Measurements from ENCODE around the gene GPATCH4. TPM values are rescaled to one million over a fixed set of nuclear protein-coding genes. Genes with fewer than 3 reads are reported as not detected.

The GPATCH4 gene
- total RNA-seq, 1 experiment from 2014 or later, result 84.2 TPM

DNA sequence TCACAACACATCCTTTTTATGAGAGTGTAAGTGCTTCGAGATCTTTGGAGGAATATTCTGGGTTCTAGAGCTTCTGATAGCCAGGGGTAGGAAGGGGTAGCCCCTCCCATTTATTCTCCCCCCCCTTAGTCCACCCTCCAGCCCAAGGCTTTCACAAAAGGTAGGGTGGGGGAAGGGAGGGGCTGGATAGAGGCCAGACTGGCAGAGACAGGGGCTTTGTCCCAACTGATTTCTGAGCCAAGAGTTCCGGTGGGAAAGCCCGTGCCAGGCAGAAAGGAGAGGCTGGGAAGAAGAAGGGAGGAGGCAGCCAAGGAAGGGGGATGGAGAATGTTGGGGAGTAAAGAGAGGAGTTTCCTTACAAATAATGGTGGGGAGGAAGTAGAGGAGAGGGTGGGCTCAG is 43.8 kb upstream of the GPATCH4 start:
- no peak for TF ChIP-seq EZH2 (IDR thresholded peaks at IDR 0.05; ENCODE audit: borderline replicate concordance, low read depth, low read length, poor library complexity, severe bottlenecking)
- TF ChIP-seq, protein P1, sequence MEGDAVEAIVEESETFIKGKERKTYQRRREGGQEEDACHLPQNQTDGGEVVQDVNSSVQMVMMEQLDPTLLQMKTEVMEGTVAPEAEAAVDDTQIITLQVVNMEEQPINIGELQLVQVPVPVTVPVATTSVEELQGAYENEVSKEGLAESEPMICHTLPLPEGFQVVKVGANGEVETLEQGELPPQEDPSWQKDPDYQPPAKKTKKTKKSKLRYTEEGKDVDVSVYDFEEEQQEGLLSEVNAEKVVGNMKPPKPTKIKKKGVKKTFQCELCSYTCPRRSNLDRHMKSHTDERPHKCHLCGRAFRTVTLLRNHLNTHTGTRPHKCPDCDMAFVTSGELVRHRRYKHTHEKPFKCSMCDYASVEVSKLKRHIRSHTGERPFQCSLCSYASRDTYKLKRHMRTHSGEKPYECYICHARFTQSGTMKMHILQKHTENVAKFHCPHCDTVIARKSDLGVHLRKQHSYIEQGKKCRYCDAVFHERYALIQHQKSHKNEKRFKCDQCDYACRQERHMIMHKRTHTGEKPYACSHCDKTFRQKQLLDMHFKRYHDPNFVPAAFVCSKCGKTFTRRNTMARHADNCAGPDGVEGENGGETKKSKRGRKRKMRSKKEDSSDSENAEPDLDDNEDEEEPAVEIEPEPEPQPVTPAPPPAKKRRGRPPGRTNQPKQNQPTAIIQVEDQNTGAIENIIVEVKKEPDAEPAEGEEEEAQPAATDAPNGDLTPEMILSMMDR (conservative IDR thresholded peaks at IDR 0.05; ENCODE audit: low read depth, low read length), result no peak
- POLR2A ChIA-PET (ENCODE audit: low non-redundant PET), result no interaction called here
- Histone ChIP-seq H3K27ac (ENCODE audit: low read depth, low read length, poor library complexity, severe bottlenecking) (no peak overlapping the region), H3K4me3 (ENCODE audit: low read depth, low read length, poor library complexity, severe bottlenecking) (no peak overlapping the region), H3K27me3 (replicated peaks; ENCODE audit: insufficient read depth, low read depth, low read length, poor library complexity) (peaks cover 100% of the 10 kb centered on the region), H3K9me3 (ENCODE audit: low read depth, low read length, poor library complexity, severe bottlenecking) (no peaks in the 10 kb centered on the region), H3K36me3 (ENCODE audit: insufficient read depth, low read length, poor library complexity, severe bottlenecking) (no peaks in the 10 kb centered on the region), H3K4me1 (ENCODE audit: insufficient read depth, low read length, poor library complexity, severe bottlenecking) (peaks cover 4% of the 10 kb centered on the region)
- CTCF ChIA-PET, result no interaction called here
- DNase-seq (ENCODE audit: low spot score), result no peak
- BruUV-seq (replicated peaks), result no TSS peak
- intact Hi-C loops (cut with micrococcal nuclease; ENCODE audit: unreplicated experiment), result no loop called here

DNA sequence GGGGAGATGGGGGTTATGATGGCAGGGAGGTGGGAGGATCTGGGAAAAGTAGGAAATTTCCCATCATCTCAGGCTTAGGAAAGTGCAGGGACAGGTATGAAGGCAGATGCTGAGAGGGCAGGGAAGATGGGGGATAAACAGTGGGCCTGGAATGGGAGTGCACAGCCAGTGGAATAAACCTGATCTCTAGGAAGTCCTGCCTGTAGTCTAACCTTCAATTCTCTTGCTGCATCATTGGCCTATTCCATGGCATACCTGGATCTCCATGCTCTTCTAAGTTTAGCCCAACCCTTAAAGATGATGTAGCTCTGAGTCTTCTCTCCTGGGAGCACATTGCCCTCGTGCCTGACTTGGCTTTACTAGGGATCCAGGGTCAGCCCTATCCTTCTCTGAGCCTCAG is 43.4 kb upstream of the GPATCH4 start:
- H3K4me1 ChIP-seq (ENCODE audit: insufficient read depth, low read length, poor library complexity, severe bottlenecking), result peaks cover 4% of the 10 kb centered on the region
- H3K27me3 ChIP-seq (replicated peaks; ENCODE audit: insufficient read depth, low read depth, low read length, poor library complexity), result peaks cover 100% of the 10 kb centered on the region
- TF ChIP-seq, protein P1 (conservative IDR thresholded peaks at IDR 0.05; ENCODE audit: low read depth, low read length), result no peak
- TF ChIP-seq EZH2 (IDR thresholded peaks at IDR 0.05; ENCODE audit: borderline replicate concordance, low read depth, low read length, poor library complexity, severe bottlenecking), result no peak
- H3K9me3 ChIP-seq (ENCODE audit: low read depth, low read length, poor library complexity, severe bottlenecking), result no peaks in the 10 kb centered on the region
- ChIA-PET POLR2A (ENCODE audit: low non-redundant PET) (no interaction called here), CTCF (interaction anchor here (0.5 kb wide), 1 partner anchor 247 kb away, joined by 4 read pairs; no protein-coding TSS in a partner anchor)
- DNase-seq (ENCODE audit: low spot score), result no peak
- BruUV-seq (replicated peaks), result no TSS peak
- no peak overlapping the region for H3K27ac ChIP-seq (ENCODE audit: low read depth, low read length, poor library complexity, severe bottlenecking)
- intact Hi-C loops (cut with micrococcal nuclease; ENCODE audit: unreplicated experiment), result no loop called here
- no peaks in the 10 kb centered on the region for H3K36me3 ChIP-seq (ENCODE audit: insufficient read depth, low read length, poor library complexity, severe bottlenecking)
- H3K4me3 ChIP-seq (ENCODE audit: low read depth, low read length, poor library complexity, severe bottlenecking), result no peak overlapping the region

DNA sequence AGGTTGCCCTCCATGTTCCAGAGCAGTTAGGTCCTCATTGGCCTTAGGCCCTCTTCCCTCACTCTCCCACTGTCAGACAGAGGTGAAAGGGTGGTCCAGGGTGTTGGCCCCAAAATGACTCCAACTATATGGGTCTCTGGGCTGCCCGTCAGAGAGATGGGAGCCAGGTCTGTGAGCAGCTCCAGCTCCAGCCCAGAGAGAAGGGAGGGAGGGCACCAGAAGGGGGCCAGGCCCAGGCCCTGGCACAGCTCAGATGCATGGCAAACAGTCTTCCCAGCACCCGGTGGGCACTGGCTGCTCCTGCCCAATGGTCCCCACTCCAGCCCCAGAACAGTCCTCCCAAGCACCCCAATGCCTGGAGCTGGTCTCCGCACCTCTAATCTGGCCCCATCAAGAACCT is 42.9 kb upstream of the GPATCH4 start:
- peaks cover 100% of the 10 kb centered on the region for H3K27me3 ChIP-seq (replicated peaks; ENCODE audit: insufficient read depth, low read depth, low read length, poor library complexity)
- DNase-seq (ENCODE audit: low spot score), result no peak
- H3K36me3 ChIP-seq (ENCODE audit: insufficient read depth, low read length, poor library complexity, severe bottlenecking), result no peaks in the 10 kb centered on the region
- no peak overlapping the region for H3K27ac ChIP-seq (ENCODE audit: low read depth, low read length, poor library complexity, severe bottlenecking)
- no peaks in the 10 kb centered on the region for H3K9me3 ChIP-seq (ENCODE audit: low read depth, low read length, poor library complexity, severe bottlenecking)
- no TSS peak for BruUV-seq (replicated peaks)
- TF ChIP-seq, protein P1 (conservative IDR thresholded peaks at IDR 0.05; ENCODE audit: low read depth, low read length), result no peak
- TF ChIP-seq EZH2 (IDR thresholded peaks at IDR 0.05; ENCODE audit: borderline replicate concordance, low read depth, low read length, poor library complexity, severe bottlenecking), result no peak
- intact Hi-C loops (cut with micrococcal nuclease; ENCODE audit: unreplicated experiment), result no loop called here
- ChIA-PET POLR2A (ENCODE audit: low non-redundant PET) (no interaction called here), CTCF (interaction anchor here (0.5 kb wide), 1 partner anchor 248 kb away, joined by 4 read pairs; no protein-coding TSS in a partner anchor)
- H3K4me3 ChIP-seq (ENCODE audit: low read depth, low read length, poor library complexity, severe bottlenecking), result no peak overlapping the region
- peaks cover 4% of the 10 kb centered on the region for H3K4me1 ChIP-seq (ENCODE audit: insufficient read depth, low read length, poor library complexity, severe bottlenecking)

All from A673 (cell line).